Smooth muscle cell (in vitro differentiated cells): Measurements from ENCODE around the gene SLC7A11. TPM values are rescaled to one million over a fixed set of nuclear protein-coding genes. Genes with fewer than 3 reads are reported as not detected.
A peak's percentile ranks its signal among the peaks of the same experiment; 100 is the strongest.

Experiments used
- DNase-seq: peaks from one replicate; lab custom pipeline; 2025; ENCODE audit not compliant: unreplicated experiment; lab: John Stamatoyannopoulos, UW
- H2AFZ ChIP-seq: fragments of 200-600 bp; sonication (generic); 2 replicates; pipeline ENCODE4 v1.6.0; 2016; ENCODE audit warnings: antibody characterized with exemption, low read depth, mild to moderate bottlenecking
- H3F3A ChIP-seq: fragments of 200-600 bp; sonication (generic); 2 replicates; pipeline ENCODE4 v1.6.0; 2017; ENCODE audit warnings: antibody characterized with exemption, low read depth
- H3K27ac ChIP-seq: fragments of 200-600 bp; sonication (generic); 2 replicates; pipeline ENCODE4 v1.5.1; 2016; ENCODE audit warnings: low read depth, mild to moderate bottlenecking
- H3K27me3 ChIP-seq: fragments of 200-600 bp; sonication (generic); 2 replicates; pipeline ENCODE4 v1.6.1; 2016; ENCODE audit warnings: low read depth, mild to moderate bottlenecking
- H3K36me3 ChIP-seq: fragments of 200-600 bp; sonication (generic); 2 replicates; pipeline ENCODE4 v1.5.1; 2016; ENCODE audit warnings: low read depth
- H3K4me1 ChIP-seq: fragments of 200-600 bp; sonication (generic); 2 replicates; pipeline ENCODE4 v1.5.1; 2016; ENCODE audit warnings: low read depth
- H3K4me2 ChIP-seq: fragments of 200-600 bp; sonication (generic); 2 replicates; pipeline ENCODE4 v1.6.0; 2016; ENCODE audit warnings: mild to moderate bottlenecking
- H3K4me3 ChIP-seq: fragments of 200-600 bp; sonication (generic); 2 replicates; pipeline ENCODE4 v1.5.1; 2016; ENCODE audit warnings: mild to moderate bottlenecking
- H3K79me2 ChIP-seq: fragments of 200-600 bp; sonication (generic); 2 replicates; pipeline ENCODE4 v1.6.0; 2016; ENCODE audit warnings: low read depth, mild to moderate bottlenecking
- H3K9ac ChIP-seq: fragments of 200-600 bp; sonication (generic); 2 replicates; pipeline ENCODE4 v1.6.0; 2016; ENCODE audit warnings: low read depth
- H3K9me3 ChIP-seq: fragments of 200-600 bp; sonication (generic); replicated peaks from 2 replicates; pipeline ENCODE4 v1.5.1; 2016; ENCODE audit warnings: low read depth
- H4K20me1 ChIP-seq: fragments of 200-600 bp; sonication (generic); 2 replicates; pipeline ENCODE4 v1.6.0; 2016; ENCODE audit warnings: low read depth
- WGBS: methylation state at CpG from one replicate; pipeline ENCODE4 v1.1.7; 2016; ENCODE audit warnings: low lambda C conversion rate; 5-methylcytosine and 5-hydroxymethylcytosine counted together
- polyA plus RNA-seq: library from polyadenylated mRNA; unstranded; fragments of >200 nt; fragmentation: Nextera tagmentation; extraction: Ambion mirVana; gene quantifications from 2 replicates; pipeline ENCODE4 v1.2.1, GENCODE V29; 2016
- total RNA-seq: library from RNA; depleted of rRNA; stranded (reverse); fragments of >200 nt; gene quantifications from 2 replicates; pipeline ENCODE4 v1.2.3, GENCODE V29; 2014
- TF ChIP-seq, protein P1 (sequence below): fragments of 200-600 bp; sonication (generic); IDR thresholded peaks from 2 replicates; pipeline ENCODE4 v1.5.1; 2017; ENCODE audit warnings: borderline replicate concordance, mild to moderate bottlenecking, antibody characterized with exemption; ENCODE audit not compliant: insufficient read depth, poor library complexity, severe bottlenecking

SLC7A11 gene
- total and polyA plus RNA-seq, 2 experiments from 2014 or later: 1.1 to 13.9 TPM

DNA sequence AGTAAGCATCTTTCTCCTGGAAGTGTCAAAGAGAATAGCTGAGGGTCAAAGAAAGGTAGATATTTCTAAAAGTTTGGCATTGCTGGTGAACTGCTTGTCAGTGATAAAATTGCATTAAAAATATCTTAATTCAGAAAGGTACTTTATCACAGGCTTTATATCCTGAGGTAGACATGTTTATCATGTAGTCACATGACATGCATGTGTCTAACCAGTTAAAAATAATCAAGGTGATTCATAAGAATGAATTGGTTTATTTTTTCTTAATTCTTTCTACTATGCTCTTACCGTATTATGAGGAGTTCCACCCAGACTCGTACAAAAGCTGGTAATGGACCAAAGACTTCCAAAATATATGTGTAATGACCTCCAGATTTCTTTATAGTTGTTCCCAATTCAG, 6.1 kb downstream of the SLC7A11 start:
- Histone ChIP-seq H3K36me3 (peaks cover 10% of the 10 kb centered on the region), H3K4me3 (no peak overlapping the region), H2AFZ (peak overlapping the region; percentile 25), H3K27ac (peak overlapping the region; percentile 94), H3K4me2 (peak overlapping the region; percentile 60), H4K20me1 (no peaks in the 10 kb centered on the region), H3K4me1 (peaks cover 17% of the 10 kb centered on the region), H3K9me3 (no peaks in the 10 kb centered on the region), H3F3A (peaks cover 10% of the 10 kb centered on the region), H3K79me2 (peaks cover 57% of the 10 kb centered on the region), H3K9ac (peak overlapping the region; percentile 73), H3K27me3 (no peaks in the 10 kb centered on the region)
- DNase-seq: no peak
- TF ChIP-seq, protein P1, sequence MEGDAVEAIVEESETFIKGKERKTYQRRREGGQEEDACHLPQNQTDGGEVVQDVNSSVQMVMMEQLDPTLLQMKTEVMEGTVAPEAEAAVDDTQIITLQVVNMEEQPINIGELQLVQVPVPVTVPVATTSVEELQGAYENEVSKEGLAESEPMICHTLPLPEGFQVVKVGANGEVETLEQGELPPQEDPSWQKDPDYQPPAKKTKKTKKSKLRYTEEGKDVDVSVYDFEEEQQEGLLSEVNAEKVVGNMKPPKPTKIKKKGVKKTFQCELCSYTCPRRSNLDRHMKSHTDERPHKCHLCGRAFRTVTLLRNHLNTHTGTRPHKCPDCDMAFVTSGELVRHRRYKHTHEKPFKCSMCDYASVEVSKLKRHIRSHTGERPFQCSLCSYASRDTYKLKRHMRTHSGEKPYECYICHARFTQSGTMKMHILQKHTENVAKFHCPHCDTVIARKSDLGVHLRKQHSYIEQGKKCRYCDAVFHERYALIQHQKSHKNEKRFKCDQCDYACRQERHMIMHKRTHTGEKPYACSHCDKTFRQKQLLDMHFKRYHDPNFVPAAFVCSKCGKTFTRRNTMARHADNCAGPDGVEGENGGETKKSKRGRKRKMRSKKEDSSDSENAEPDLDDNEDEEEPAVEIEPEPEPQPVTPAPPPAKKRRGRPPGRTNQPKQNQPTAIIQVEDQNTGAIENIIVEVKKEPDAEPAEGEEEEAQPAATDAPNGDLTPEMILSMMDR: no peak
- 81% methylated on average over 2 of the region's 2 CpGs for WGBS

DNA sequence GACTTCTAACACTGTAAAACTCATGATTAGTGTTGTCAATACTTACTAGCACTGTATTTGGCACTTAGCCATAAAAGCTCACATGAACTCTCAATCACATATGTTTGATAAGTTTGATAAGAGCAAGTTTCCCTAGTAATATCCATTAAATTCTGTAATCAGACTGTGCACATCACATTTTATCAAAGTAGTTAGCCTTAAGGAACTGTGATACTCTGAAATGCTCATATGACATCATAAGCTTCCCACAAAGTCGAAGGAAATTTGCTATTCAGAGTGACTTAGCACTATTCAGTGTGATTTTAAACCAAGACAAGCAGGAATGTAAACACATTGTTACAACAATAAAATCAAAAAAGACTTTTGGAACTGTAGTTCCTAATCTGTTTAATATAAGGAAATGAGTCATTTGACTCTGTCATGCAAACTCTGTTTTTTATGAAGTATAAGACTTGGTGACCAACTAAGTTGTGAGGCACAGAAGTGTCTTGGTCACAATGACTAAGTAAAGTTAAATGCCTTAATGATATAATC, 6.7 kb downstream of the SLC7A11 start:
- TF ChIP-seq, protein P1: no peak
- Histone ChIP-seq H3K4me3 (no peak overlapping the region), H3K4me1 (peaks cover 17% of the 10 kb centered on the region), H2AFZ (no peak overlapping the region), H3K27me3 (no peaks in the 10 kb centered on the region), H3K27ac (peak overlapping the region; percentile 94), H3F3A (peaks cover 10% of the 10 kb centered on the region), H3K79me2 (peaks cover 52% of the 10 kb centered on the region), H3K36me3 (peaks cover 10% of the 10 kb centered on the region), H3K4me2 (peak overlapping the region; percentile 60), H3K9ac (peak overlapping the region; percentile 73), H3K9me3 (no peaks in the 10 kb centered on the region), H4K20me1 (no peaks in the 10 kb centered on the region)
- 8% methylated on average over 1 of the region's 1 CpG for WGBS
- DNase-seq: no peak

DNA sequence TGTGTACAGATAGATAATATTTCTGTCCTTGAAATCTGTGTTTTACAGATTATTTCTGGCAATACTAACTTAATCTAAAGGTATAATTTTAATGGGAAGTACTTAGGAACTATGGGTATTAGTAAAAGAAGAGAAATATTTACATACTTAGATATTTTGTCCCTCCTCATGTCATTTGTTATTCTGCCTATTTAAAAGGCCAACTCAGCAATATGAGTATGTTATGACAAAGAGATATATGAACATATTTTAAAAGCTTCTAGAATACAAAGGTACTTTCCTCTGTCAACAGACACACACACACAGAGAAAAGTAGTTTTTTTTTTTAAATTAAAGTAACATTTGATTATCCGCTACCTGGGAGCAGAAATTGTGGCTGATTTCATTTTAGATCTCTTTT, 7.9 kb downstream of the SLC7A11 start:
- DNase-seq: no peak
- Histone ChIP-seq H3K9ac (no peak overlapping the region), H3F3A (peaks cover 10% of the 10 kb centered on the region), H4K20me1 (no peaks in the 10 kb centered on the region), H3K27ac (peak overlapping the region; percentile 94), H3K79me2 (peaks cover 39% of the 10 kb centered on the region), H3K27me3 (no peaks in the 10 kb centered on the region), H3K36me3 (peaks cover 10% of the 10 kb centered on the region), H3K9me3 (no peaks in the 10 kb centered on the region), H3K4me1 (peaks cover 10% of the 10 kb centered on the region), H2AFZ (no peak overlapping the region), H3K4me2 (no peak overlapping the region), H3K4me3 (no peak overlapping the region)
- TF ChIP-seq, protein P1: no peak
- WGBS: 100% methylated on average over 1 of the region's 1 CpG
